ENCODE data around the gene PALM.
"Not testable (repeated sequence)": the region's sequence is repeated elsewhere in the genome, so short reads cannot be mapped to it uniquely, and the experiment has no call there.

Gene PALM

GRCh38 chr19:729564-729963, 20.8 kb downstream of the PALM start:
- not testable (repeated sequence) for H3K9me3 Mint-ChIP-seq; H3K27me3 Mint-ChIP-seq (ENCODE audit: low read depth); H3K4me1 Mint-ChIP-seq (ENCODE audit: low read depth); H3K27ac Mint-ChIP-seq; H3K4me3 Mint-ChIP-seq; H3K36me3 Mint-ChIP-seq (ENCODE audit: low read depth)

DNA sequence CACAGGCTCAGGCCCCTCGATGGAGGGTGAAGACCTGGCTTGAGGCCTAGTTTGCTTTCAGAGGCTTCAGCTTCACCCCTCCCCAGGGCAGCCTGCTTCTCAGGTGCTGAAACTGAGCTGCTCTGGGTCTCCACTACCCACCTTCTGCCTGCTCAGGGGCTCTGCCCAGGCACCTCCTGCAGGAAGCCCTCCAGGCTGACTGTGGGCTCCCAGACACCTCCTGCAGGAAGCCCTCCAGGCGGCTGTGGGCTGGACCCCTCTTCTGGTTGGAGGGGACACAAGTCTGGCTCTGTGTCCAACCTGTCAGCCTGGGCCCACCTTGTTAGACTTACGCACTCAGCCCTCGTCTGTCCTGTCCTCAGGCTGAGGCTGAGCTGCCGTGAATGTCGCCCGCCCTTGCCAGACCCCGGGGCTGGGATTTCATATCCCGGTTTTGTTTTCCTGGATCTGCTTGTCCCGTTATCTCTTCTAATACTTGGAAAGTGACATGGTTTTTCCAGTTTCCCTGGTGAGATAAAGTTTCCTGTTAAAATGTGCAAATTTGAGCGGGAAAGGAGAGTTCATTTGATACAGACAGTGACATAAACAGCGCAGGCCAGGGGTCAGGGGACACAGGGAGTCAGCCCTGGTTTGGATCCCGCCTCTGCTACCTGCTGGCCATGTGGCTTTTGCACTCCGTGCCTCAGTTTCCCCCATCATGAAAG, 21.4 kb downstream of the PALM start:
- Mint-ChIP-seq H3K27me3 (ENCODE audit: low read depth) (no peaks in the 10 kb centered on the region), H3K4me1 (ENCODE audit: low read depth) (peaks cover 8% of the 10 kb centered on the region), H3K36me3 (ENCODE audit: low read depth) (no peaks in the 10 kb centered on the region), H3K9me3 (no peaks in the 10 kb centered on the region), H3K4me3 (no peak overlapping the region), H3K27ac (no peak overlapping the region)

- Mint-ChIP-seq H3K4me3 (no peak overlapping the region), H3K27ac (no peak overlapping the region), H3K36me3 (ENCODE audit: low read depth) (no peaks in the 10 kb centered on the region), H3K4me1 (ENCODE audit: low read depth) (peaks cover 8% of the 10 kb centered on the region), H3K27me3 (ENCODE audit: low read depth) (no peaks in the 10 kb centered on the region), H3K9me3 (no peaks in the 10 kb centered on the region)
Observed at GRCh38 chr19:731000-731399, 22.3 kb downstream of the PALM start.

- no peak overlapping the region for H3K4me3 Mint-ChIP-seq
- peaks cover 8% of the 10 kb centered on the region for H3K4me1 Mint-ChIP-seq (ENCODE audit: low read depth)
- no peak overlapping the region for H3K27ac Mint-ChIP-seq
- H3K9me3 Mint-ChIP-seq: no peaks in the 10 kb centered on the region
- H3K36me3 Mint-ChIP-seq (ENCODE audit: low read depth): no peaks in the 10 kb centered on the region
- no peaks in the 10 kb centered on the region for H3K27me3 Mint-ChIP-seq (ENCODE audit: low read depth)
Observed at GRCh38 chr19:732148-733069, 23.7 kb downstream of the PALM start.

- H3K36me3 Mint-ChIP-seq (ENCODE audit: low read depth): no peaks in the 10 kb centered on the region
Observed at GRCh38 chr19:734716-735115, 26.0 kb downstream of the PALM start.

GRCh38 chr19:736125-736524, 27.4 kb downstream of the PALM start:
- no peaks in the 10 kb centered on the region for H3K9me3 Mint-ChIP-seq
- no peaks in the 10 kb centered on the region for H3K36me3 Mint-ChIP-seq (ENCODE audit: low read depth)
- H3K27ac Mint-ChIP-seq: no peak overlapping the region

More at GRCh38 chr19:734716-735115, 26.0 kb downstream of the PALM start:
- Mint-ChIP-seq H3K4me3 (no peak overlapping the region), H3K27me3 (ENCODE audit: low read depth) (no peaks in the 10 kb centered on the region), H3K4me1 (ENCODE audit: low read depth) (peaks cover 8% of the 10 kb centered on the region), H3K9me3 (no peaks in the 10 kb centered on the region), H3K27ac (no peak overlapping the region)

DNA sequence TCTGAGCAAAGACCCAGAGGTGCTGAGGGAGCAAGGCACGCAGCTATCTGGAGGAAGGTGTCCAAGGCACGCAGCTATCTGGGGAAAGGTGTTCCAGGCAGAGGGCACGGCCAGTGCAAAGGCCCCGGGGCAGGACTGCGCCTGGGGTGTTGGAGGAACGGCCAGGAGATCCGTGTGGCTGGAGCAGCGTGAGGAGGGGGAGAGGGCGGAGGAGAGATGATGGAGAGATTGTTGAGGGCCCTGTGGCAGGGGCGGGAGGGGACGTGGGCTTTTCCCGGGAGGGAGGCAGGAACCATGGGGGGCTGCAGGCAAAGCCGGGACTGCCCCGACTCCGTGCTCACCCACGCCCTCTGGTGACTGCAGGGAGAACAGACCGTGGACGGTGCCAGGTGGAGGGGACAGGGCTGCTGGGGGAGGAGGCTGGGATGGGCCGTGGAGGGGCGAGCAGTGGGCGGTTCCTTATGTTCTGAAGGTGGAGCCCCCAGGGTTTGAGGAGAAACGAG, 28.9 kb downstream of the PALM start:
- H3K27me3 Mint-ChIP-seq (ENCODE audit: low read depth): no peaks in the 10 kb centered on the region
- H3K4me1 Mint-ChIP-seq (ENCODE audit: low read depth): peaks cover 8% of the 10 kb centered on the region
- no peak overlapping the region for H3K4me3 Mint-ChIP-seq
- H3K9me3 Mint-ChIP-seq: no peaks in the 10 kb centered on the region
- no peaks in the 10 kb centered on the region for H3K36me3 Mint-ChIP-seq (ENCODE audit: low read depth)
- H3K27ac Mint-ChIP-seq: no peak overlapping the region

More at GRCh38 chr19:736125-736524, 27.4 kb downstream of the PALM start:
- Mint-ChIP-seq H3K4me3 (no peak overlapping the region), H3K27me3 (ENCODE audit: low read depth) (no peaks in the 10 kb centered on the region), H3K4me1 (ENCODE audit: low read depth) (peaks cover 8% of the 10 kb centered on the region)

- no peaks in the 10 kb centered on the region for H3K36me3 Mint-ChIP-seq (ENCODE audit: low read depth)
- no peak overlapping the region for H3K27ac Mint-ChIP-seq
- H3K4me3 Mint-ChIP-seq: no peak overlapping the region
- H3K9me3 Mint-ChIP-seq: peaks cover 4% of the 10 kb centered on the region
- H3K4me1 Mint-ChIP-seq (ENCODE audit: low read depth): peaks cover 4% of the 10 kb centered on the region
- no peaks in the 10 kb centered on the region for H3K27me3 Mint-ChIP-seq (ENCODE audit: low read depth)
Observed at GRCh38 chr19:738509-739128, 29.9 kb downstream of the PALM start.

- H3K27ac Mint-ChIP-seq: no peak overlapping the region
- H3K27me3 Mint-ChIP-seq (ENCODE audit: low read depth): no peaks in the 10 kb centered on the region
- H3K4me3 Mint-ChIP-seq: no peak overlapping the region
- no peaks in the 10 kb centered on the region for H3K4me1 Mint-ChIP-seq (ENCODE audit: low read depth)
- no peaks in the 10 kb centered on the region for H3K36me3 Mint-ChIP-seq (ENCODE audit: low read depth)
- H3K9me3 Mint-ChIP-seq: peaks cover 14% of the 10 kb centered on the region
Observed at GRCh38 chr19:739998-740715, 31.4 kb downstream of the PALM start.

- not testable (repeated sequence) for H3K27me3 Mint-ChIP-seq (ENCODE audit: low read depth); H3K36me3 Mint-ChIP-seq (ENCODE audit: low read depth)
Observed at GRCh38 chr19:740816-741505, 32.2 kb downstream of the PALM start.

DNA sequence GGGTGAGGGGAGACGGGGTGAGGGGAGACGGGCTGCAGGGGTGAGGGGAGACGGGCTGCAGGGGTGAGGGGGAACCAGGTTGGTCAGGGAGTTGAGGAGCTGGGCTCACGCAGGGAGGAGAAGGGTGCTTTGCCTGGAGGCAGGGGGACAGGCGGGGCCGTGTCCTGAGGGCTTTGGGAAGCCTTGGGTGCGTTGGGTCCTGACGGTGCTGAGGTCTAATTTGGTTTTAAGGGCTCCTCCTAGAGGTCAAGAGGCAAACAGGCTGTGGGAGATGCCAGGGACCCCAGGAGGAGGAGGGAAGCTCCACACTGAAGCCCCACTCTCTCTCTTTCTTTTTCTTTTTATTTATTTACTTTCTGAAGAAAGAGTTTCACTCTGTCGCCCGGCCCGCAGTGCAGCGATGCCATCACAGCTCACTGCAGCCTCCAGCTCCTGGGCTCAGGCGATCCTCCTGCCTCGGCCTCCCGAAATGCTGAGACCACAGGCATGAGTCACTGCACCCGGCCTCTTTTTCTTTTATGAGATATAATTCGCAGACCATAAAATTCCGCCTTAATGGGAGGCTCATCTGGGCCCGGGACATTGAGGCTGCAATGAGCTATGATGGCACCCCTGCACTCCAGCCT, 32.9 kb downstream of the PALM start:
- no peak overlapping the region for H3K4me3 Mint-ChIP-seq
- H3K27me3 Mint-ChIP-seq (ENCODE audit: low read depth): no peaks in the 10 kb centered on the region
- no peak overlapping the region for H3K27ac Mint-ChIP-seq
- H3K9me3 Mint-ChIP-seq: peaks cover 14% of the 10 kb centered on the region
- no peaks in the 10 kb centered on the region for H3K4me1 Mint-ChIP-seq (ENCODE audit: low read depth)
- H3K36me3 Mint-ChIP-seq (ENCODE audit: low read depth): no peaks in the 10 kb centered on the region

More at GRCh38 chr19:740816-741505, 32.2 kb downstream of the PALM start:
- peaks cover 14% of the 10 kb centered on the region for H3K9me3 Mint-ChIP-seq
- not testable (repeated sequence) for H3K4me1 Mint-ChIP-seq (ENCODE audit: low read depth); H3K27ac Mint-ChIP-seq; H3K4me3 Mint-ChIP-seq

GRCh38 chr19:742540-743075, 33.9 kb downstream of the PALM start:
- no peak overlapping the region for H3K27ac Mint-ChIP-seq
- H3K27me3 Mint-ChIP-seq (ENCODE audit: low read depth): no peaks in the 10 kb centered on the region
- H3K4me3 Mint-ChIP-seq: no peak overlapping the region
- H3K9me3 Mint-ChIP-seq: peaks cover 14% of the 10 kb centered on the region
- H3K4me1 Mint-ChIP-seq (ENCODE audit: low read depth): no peaks in the 10 kb centered on the region
- no peaks in the 10 kb centered on the region for H3K36me3 Mint-ChIP-seq (ENCODE audit: low read depth)

GRCh38 chr19:743168-743687, 34.5 kb downstream of the PALM start:
- no peak overlapping the region for H3K27ac Mint-ChIP-seq

More at GRCh38 chr19:743168-743687, 34.5 kb downstream of the PALM start:
- Mint-ChIP-seq H3K27me3 (ENCODE audit: low read depth) (no peaks in the 10 kb centered on the region), H3K4me3 (no peak overlapping the region), H3K9me3 (peaks cover 14% of the 10 kb centered on the region), H3K36me3 (ENCODE audit: low read depth) (no peaks in the 10 kb centered on the region), H3K4me1 (ENCODE audit: low read depth) (no peaks in the 10 kb centered on the region)

Measured in T-helper 1 cell treated with Interleukin-12 subunit alpha and Interleukin-12 subunit beta and Interleukin-4 antibody, amounts not matched to agents 30 μg/mL and 1 μg/mL, for 36 hours (primary cell).